ENCODE results near the gene LPIN2. TPM values are rescaled to one million over a fixed set of nuclear protein-coding genes. Genes with fewer than 3 reads are reported as not detected.
"Not testable (repeated sequence)": the region's sequence is repeated elsewhere in the genome, so short reads cannot be mapped to it uniquely, and the experiment has no call there.

Gene LPIN2
- total RNA-seq, 2 donors from 2014 or later: 19.5 to 120 TPM

DNA sequence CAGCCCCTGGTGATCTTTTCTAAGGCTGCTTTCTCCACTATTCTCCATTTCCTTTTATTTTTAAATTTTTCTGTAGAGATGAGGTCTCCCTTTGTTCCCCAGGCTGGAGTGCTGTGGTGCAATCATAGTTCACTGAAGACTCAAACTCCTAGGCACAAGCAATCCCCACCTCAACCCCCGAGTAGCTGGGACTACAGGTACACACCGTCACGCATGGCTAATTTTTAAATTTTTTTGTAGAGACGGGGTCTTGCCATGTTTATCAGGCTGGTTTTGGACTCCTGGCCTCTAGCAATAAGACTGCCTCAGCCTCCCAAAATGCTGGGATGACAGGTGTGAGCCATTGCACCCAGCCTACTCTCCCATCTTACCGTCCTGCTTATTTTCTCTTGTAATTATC lies 22.7 kb upstream of the LPIN2 start:
- no peak overlapping the region for H3K27ac ChIP-seq

DNA sequence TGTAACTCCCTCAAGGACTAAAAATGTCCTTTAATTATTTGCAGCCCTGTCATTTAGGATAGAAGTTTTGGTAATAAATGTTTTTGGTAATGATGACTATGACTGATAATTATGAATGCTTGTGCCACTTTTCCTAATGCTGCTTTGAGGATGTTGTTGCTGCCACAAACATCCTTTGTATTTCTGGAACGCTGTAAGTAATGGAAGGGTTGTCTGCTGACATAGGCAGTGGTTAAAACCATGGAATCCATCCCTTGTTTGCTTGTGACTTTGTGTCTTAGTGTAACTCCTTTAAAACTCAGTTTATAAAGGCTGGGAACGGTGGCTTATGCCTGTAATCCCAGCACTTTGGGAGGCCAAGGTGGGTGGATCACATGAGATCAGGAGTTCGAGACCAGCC lies 19.8 kb upstream of the LPIN2 start:
- Histone ChIP-seq H3K27me3 (replicated peaks; ENCODE audit: insufficient read depth) (no peaks in the 10 kb centered on the region), H3K27ac (no peak overlapping the region), H3K4me3 (no peak overlapping the region), H3K4me1 (replicated peaks) (no peaks in the 10 kb centered on the region), H3K9me3 (no peaks in the 10 kb centered on the region), H3K36me3 (no peaks in the 10 kb centered on the region)
- TF ChIP-seq POLR2A (IDR thresholded peaks at IDR 0.05): no peak
- no peak for TF ChIP-seq POLR2AphosphoS5 (IDR thresholded peaks at IDR 0.05)
- TF ChIP-seq, protein P1, sequence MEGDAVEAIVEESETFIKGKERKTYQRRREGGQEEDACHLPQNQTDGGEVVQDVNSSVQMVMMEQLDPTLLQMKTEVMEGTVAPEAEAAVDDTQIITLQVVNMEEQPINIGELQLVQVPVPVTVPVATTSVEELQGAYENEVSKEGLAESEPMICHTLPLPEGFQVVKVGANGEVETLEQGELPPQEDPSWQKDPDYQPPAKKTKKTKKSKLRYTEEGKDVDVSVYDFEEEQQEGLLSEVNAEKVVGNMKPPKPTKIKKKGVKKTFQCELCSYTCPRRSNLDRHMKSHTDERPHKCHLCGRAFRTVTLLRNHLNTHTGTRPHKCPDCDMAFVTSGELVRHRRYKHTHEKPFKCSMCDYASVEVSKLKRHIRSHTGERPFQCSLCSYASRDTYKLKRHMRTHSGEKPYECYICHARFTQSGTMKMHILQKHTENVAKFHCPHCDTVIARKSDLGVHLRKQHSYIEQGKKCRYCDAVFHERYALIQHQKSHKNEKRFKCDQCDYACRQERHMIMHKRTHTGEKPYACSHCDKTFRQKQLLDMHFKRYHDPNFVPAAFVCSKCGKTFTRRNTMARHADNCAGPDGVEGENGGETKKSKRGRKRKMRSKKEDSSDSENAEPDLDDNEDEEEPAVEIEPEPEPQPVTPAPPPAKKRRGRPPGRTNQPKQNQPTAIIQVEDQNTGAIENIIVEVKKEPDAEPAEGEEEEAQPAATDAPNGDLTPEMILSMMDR (IDR thresholded peaks at IDR 0.05): no peak
- WGBS: 83% methylated on average over 3 of the region's 3 CpGs
- no peak for DNase-seq (ENCODE audit: low spot score)
- intact Hi-C loops (cut with DNase I): no loop called here

More for the DNA sequence above, 22.7 kb upstream of the LPIN2 start:
- Histone ChIP-seq H3K9me3 (no peaks in the 10 kb centered on the region), H3K36me3 (no peaks in the 10 kb centered on the region), H3K4me3 (no peak overlapping the region), H3K27me3 (replicated peaks; ENCODE audit: insufficient read depth) (no peaks in the 10 kb centered on the region), H3K4me1 (replicated peaks) (no peaks in the 10 kb centered on the region)
- TF ChIP-seq POLR2AphosphoS5 (IDR thresholded peaks at IDR 0.05): no peak
- TF ChIP-seq POLR2A (IDR thresholded peaks at IDR 0.05): no peak
- TF ChIP-seq, protein P1 (IDR thresholded peaks at IDR 0.05): no peak
- 88% methylated on average over 5 of the region's 5 CpGs for WGBS
- DNase-seq (ENCODE audit: low spot score): no peak
- intact Hi-C loops (cut with DNase I): no loop called here

DNA sequence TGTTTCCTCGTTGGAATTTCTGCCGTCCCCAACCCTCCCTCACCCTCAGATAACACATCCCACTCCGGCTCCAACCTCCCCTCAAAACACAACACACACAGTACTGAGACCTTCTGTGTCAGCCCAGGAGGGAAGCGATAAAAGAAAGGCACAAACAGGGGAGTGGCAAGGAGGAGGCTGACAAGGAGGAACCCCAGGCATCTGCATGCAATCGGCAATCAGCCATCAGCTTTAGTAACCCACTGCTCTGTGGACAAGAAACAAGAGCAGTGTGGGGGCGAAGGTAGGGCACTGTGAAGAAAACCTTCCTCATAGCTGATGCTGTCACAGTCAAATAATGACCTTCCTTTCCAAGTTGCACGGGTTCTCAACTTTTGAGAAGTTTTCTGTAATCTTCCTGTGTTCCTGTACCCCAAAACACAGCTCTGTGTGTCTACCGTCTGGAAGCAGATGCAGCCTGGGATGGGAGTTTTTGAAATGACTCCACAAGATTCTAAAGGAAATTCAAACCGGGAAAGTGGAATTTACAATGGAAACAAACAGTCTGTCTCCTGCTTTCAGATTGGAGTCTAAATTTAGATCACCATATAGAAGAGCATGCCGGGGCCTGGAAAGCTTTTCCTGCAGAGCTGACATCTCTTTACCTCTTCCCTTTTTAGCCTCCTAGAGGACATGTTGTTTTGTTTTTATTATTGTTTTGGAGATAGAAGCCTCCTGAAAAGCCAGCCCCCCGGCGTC lies 16.4 kb upstream of the LPIN2 start:
- Histone ChIP-seq H3K27me3 (replicated peaks; ENCODE audit: insufficient read depth) (no peaks in the 10 kb centered on the region), H3K27ac (no peak overlapping the region), H3K4me3 (no peak overlapping the region), H3K4me1 (replicated peaks) (no peaks in the 10 kb centered on the region), H3K36me3 (no peaks in the 10 kb centered on the region), H3K9me3 (no peaks in the 10 kb centered on the region)
- TF ChIP-seq POLR2A (IDR thresholded peaks at IDR 0.05) (no peak), POLR2AphosphoS5 (IDR thresholded peaks at IDR 0.05) (no peak)
- TF ChIP-seq, protein P1 (IDR thresholded peaks at IDR 0.05): no peak
- WGBS: 41% methylated on average over 12 of the region's 12 CpGs
- no peak for DNase-seq (ENCODE audit: low spot score)
- intact Hi-C loops (cut with DNase I): no loop called here

DNA sequence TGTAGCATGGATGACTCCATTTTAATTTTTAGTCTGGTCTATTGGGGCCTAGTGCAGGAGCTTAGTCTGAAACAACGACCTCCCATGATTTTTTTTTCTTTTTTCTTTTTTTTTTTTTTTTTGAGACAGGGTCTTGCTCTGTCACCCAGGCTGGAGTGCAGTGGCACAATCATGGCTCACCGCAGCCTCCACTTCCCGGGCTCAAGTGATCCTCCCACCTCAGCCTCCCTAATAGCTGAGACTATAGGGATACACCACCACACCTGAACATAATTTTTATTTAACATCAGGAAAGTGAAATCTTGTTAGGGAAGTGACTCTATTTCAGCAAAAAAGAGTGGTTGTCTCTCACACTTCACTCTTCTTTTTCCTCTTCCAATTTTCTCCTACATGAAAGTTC lies 15.2 kb upstream of the LPIN2 start:
- H3K36me3 ChIP-seq; H3K27ac ChIP-seq; H3K4me3 ChIP-seq; H3K9me3 ChIP-seq; H3K27me3 ChIP-seq (replicated peaks; ENCODE audit: insufficient read depth); H3K4me1 ChIP-seq (replicated peaks); DNase-seq (ENCODE audit: low spot score); intact Hi-C loops (cut with DNase I): not testable (repeated sequence)
- WGBS: 99% methylated on average over 3 of the region's 3 CpGs

DNA sequence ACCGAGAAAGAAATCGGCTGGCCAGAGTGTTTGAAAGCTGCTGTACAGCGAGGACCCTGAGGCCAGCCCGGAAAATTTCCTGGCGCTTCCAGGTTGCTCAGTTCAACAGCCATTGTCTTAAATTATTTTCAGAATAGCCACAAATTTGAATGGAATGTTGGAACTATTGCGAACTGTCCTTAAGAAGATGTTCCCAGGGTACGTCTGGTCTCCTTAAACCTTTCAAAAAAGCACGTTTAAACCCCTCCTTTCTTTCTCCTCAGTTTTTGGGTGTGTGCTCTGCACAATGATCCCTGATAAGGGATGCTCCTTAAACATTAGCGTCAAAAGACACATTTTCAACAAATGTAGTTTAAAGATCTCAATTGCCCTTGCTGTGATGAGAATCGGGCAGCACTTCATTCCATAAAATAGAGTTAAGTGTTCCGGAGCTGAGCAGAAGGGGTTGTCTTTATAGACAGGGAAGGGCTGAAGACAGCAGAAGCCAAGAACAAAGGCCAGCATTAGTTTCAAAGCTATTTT lies 14.5 kb upstream of the LPIN2 start:
- Histone ChIP-seq H3K4me1 (replicated peaks) (no peaks in the 10 kb centered on the region), H3K4me3 (no peak overlapping the region), H3K27me3 (replicated peaks; ENCODE audit: insufficient read depth) (no peaks in the 10 kb centered on the region), H3K27ac (peak overlapping the region in 1 of 2 donors; percentile 15), H3K9me3 (no peaks in the 10 kb centered on the region), H3K36me3 (no peaks in the 10 kb centered on the region)
- intact Hi-C loops (cut with DNase I): no loop called here
- WGBS: 27% methylated on average over 11 of the region's 11 CpGs
- TF ChIP-seq POLR2AphosphoS5 (IDR thresholded peaks at IDR 0.05) (no peak), POLR2A (IDR thresholded peaks at IDR 0.05) (no peak)
- TF ChIP-seq, protein P1 (IDR thresholded peaks at IDR 0.05): no peak
- DNase-seq (ENCODE audit: low spot score): no peak
